ENCODE data around the gene NOD1.

NOD1 gene

DNA sequence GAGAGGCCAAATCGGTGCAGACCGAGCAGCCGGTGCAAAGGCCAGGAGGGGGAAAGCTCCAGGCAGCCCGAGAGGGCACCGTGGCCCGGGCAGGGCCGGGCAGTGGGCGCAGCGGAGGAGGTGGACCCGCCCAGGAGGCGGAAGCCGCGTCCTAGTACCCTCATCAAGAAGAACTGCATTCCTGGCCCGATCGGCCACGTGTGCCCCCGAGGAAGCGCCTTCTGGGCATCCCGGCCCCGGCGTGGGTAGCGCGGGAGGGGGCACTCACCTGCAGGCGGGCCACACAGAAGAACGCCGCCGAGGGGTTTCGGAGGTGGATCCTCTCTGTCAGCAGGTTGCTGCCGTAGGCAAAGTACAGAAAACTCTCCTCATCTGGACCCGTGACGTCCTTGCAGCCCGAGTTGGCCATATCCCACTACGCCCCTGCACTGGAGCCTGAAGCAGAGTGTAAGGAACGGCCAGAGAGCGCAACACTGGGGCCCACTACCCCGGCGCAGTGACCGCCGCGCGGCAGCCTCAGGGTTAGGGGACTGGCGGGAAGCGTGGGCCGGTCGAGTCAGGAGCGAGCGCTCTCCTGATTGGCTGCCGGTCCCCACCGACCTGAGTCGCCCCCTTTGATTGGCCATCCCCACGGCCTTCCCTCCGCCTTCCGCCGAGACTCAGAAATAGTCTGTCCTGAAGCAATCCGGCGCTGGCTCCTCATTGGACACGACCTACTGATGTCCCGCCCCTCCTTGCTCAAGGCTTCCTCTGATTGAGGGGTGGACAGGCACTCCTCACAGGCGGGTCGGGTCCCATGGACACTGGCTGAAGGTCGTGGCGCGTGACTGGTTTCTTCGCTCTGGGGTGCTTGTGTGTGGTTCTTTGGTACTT is 26.0 kb upstream of the NOD1 start, which contains the start of gene GGCT (continued):
- TF ChIP-seq, protein P1, sequence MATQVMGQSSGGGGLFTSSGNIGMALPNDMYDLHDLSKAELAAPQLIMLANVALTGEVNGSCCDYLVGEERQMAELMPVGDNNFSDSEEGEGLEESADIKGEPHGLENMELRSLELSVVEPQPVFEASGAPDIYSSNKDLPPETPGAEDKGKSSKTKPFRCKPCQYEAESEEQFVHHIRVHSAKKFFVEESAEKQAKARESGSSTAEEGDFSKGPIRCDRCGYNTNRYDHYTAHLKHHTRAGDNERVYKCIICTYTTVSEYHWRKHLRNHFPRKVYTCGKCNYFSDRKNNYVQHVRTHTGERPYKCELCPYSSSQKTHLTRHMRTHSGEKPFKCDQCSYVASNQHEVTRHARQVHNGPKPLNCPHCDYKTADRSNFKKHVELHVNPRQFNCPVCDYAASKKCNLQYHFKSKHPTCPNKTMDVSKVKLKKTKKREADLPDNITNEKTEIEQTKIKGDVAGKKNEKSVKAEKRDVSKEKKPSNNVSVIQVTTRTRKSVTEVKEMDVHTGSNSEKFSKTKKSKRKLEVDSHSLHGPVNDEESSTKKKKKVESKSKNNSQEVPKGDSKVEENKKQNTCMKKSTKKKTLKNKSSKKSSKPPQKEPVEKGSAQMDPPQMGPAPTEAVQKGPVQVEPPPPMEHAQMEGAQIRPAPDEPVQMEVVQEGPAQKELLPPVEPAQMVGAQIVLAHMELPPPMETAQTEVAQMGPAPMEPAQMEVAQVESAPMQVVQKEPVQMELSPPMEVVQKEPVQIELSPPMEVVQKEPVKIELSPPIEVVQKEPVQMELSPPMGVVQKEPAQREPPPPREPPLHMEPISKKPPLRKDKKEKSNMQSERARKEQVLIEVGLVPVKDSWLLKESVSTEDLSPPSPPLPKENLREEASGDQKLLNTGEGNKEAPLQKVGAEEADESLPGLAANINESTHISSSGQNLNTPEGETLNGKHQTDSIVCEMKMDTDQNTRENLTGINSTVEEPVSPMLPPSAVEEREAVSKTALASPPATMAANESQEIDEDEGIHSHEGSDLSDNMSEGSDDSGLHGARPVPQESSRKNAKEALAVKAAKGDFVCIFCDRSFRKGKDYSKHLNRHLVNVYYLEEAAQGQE (tag by site-specific recombination; IDR thresholded peaks at IDR 0.05): no peak
- TF ChIP-seq, protein P2, sequence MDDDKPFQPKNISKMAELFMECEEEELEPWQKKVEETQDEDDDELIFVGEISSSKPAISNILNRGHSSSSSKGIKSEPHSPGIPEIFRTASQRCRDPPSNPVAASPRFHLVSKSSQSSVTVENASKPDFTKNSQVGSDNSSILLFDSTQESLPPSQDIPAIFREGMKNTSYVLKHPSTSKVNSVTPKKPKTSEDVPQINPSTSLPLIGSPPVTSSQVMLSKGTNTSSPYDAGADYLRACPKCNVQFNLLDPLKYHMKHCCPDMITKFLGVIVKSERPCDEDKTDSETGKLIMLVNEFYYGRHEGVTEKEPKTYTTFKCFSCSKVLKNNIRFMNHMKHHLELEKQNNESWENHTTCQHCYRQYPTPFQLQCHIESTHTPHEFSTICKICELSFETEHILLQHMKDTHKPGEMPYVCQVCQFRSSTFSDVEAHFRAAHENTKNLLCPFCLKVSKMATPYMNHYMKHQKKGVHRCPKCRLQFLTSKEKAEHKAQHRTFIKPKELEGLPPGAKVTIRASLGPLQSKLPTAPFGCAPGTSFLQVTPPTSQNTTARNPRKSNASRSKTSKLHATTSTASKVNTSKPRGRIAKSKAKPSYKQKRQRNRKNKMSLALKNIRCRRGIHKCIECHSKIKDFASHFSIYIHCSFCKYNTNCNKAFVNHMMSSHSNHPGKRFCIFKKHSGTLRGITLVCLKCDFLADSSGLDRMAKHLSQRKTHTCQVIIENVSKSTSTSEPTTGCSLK (tag by site-specific recombination; IDR thresholded peaks at IDR 0.05): no peak
- peak; percentile 62 for TF ChIP-seq EGR2 (tag by site-specific recombination; IDR thresholded peaks at IDR 0.05; ENCODE audit: low read depth)
- TF ChIP-seq, protein P3, sequence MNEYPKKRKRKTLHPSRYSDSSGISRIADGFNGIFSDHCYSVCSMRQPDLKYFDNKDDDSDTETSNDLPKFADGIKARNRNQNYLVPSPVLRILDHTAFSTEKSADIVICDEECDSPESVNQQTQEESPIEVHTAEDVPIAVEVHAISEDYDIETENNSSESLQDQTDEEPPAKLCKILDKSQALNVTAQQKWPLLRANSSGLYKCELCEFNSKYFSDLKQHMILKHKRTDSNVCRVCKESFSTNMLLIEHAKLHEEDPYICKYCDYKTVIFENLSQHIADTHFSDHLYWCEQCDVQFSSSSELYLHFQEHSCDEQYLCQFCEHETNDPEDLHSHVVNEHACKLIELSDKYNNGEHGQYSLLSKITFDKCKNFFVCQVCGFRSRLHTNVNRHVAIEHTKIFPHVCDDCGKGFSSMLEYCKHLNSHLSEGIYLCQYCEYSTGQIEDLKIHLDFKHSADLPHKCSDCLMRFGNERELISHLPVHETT (tag by site-specific recombination; IDR thresholded peaks at IDR 0.05): no peak
- TF ChIP-seq ZNF24 (tag by site-specific recombination; IDR thresholded peaks at IDR 0.05): no peak
- TF ChIP-seq, protein P4, sequence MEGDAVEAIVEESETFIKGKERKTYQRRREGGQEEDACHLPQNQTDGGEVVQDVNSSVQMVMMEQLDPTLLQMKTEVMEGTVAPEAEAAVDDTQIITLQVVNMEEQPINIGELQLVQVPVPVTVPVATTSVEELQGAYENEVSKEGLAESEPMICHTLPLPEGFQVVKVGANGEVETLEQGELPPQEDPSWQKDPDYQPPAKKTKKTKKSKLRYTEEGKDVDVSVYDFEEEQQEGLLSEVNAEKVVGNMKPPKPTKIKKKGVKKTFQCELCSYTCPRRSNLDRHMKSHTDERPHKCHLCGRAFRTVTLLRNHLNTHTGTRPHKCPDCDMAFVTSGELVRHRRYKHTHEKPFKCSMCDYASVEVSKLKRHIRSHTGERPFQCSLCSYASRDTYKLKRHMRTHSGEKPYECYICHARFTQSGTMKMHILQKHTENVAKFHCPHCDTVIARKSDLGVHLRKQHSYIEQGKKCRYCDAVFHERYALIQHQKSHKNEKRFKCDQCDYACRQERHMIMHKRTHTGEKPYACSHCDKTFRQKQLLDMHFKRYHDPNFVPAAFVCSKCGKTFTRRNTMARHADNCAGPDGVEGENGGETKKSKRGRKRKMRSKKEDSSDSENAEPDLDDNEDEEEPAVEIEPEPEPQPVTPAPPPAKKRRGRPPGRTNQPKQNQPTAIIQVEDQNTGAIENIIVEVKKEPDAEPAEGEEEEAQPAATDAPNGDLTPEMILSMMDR (tag by site-specific recombination; IDR thresholded peaks at IDR 0.05): no peak
- TF ChIP-seq HOXA7 (CRISPR knock-in tag; IDR thresholded peaks at IDR 0.05; ENCODE audit: borderline replicate concordance): no peak
- TF ChIP-seq ZNF202 (tag by site-specific recombination; IDR thresholded peaks at IDR 0.05; ENCODE audit: borderline replicate concordance): no peak
- TF ChIP-seq, protein P5, sequence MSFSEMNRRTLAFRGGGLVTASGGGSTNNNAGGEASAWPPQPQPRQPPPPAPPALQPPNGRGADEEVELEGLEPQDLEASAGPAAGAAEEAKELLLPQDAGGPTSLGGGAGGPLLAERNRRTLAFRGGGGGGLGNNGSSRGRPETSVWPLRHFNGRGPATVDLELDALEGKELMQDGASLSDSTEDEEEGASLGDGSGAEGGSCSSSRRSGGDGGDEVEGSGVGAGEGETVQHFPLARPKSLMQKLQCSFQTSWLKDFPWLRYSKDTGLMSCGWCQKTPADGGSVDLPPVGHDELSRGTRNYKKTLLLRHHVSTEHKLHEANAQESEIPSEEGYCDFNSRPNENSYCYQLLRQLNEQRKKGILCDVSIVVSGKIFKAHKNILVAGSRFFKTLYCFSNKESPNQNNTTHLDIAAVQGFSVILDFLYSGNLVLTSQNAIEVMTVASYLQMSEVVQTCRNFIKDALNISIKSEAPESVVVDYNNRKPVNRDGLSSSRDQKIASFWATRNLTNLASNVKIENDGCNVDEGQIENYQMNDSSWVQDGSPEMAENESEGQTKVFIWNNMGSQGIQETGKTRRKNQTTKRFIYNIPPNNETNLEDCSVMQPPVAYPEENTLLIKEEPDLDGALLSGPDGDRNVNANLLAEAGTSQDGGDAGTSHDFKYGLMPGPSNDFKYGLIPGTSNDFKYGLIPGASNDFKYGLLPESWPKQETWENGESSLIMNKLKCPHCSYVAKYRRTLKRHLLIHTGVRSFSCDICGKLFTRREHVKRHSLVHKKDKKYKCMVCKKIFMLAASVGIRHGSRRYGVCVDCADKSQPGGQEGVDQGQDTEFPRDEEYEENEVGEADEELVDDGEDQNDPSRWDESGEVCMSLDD (tag by site-specific recombination; IDR thresholded peaks at IDR 0.05): no peak
- TF ChIP-seq ZXDB (tag by site-specific recombination; IDR thresholded peaks at IDR 0.05): peak; percentile 72; the same call in 1 of the 2 replicates
- TF ChIP-seq ZNF660 (tag by site-specific recombination; IDR thresholded peaks at IDR 0.05): 0 out of 2 replicates have a peak, but pooled peaks have one; percentile 10
- peak; percentile 73 for TF ChIP-seq ZBTB8A (tag by site-specific recombination; IDR thresholded peaks at IDR 0.05)
- TF ChIP-seq ZIC2 (tag by site-specific recombination; IDR thresholded peaks at IDR 0.05): 0 out of 2 replicates have a peak, but pooled peaks have one; percentile 31
- TF ChIP-seq ZNF555 (tag by site-specific recombination; conservative IDR thresholded peaks at IDR 0.05): no peak
- TF ChIP-seq ZNF776 (tag by site-specific recombination; IDR thresholded peaks at IDR 0.05; ENCODE audit: borderline replicate concordance): no peak
- no peak for TF ChIP-seq ZNF292 (tag by site-specific recombination; IDR thresholded peaks at IDR 0.05; ENCODE audit: borderline replicate concordance, low read depth)
- TF ChIP-seq, protein P6, sequence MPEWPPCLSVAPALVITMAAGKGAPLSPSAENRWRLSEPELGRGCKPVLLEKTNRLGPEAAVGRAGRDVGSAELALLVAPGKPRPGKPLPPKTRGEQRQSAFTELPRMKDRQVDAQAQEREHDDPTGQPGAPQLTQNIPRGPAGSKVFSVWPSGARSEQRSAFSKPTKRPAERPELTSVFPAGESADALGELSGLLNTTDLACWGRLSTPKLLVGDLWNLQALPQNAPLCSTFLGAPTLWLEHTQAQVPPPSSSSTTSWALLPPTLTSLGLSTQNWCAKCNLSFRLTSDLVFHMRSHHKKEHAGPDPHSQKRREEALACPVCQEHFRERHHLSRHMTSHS (tag by site-specific recombination; IDR thresholded peaks at IDR 0.05): no peak
- peak; percentile 42; the same call in 1 of the 2 replicates for TF ChIP-seq SCRT2 (tag by site-specific recombination; IDR thresholded peaks at IDR 0.05)
- TF ChIP-seq ZNF560 (tag by site-specific recombination; IDR thresholded peaks at IDR 0.05; ENCODE audit: borderline replicate concordance): no peak
- no peak for TF ChIP-seq REPIN1 (tag by site-specific recombination; IDR thresholded peaks at IDR 0.05; ENCODE audit: low read depth)
- no peak for TF ChIP-seq KLF7 (tag by site-specific recombination; IDR thresholded peaks at IDR 0.05; ENCODE audit: borderline replicate concordance)
- no peak for TF ChIP-seq ZNF132 (tag by site-specific recombination; IDR thresholded peaks at IDR 0.05; ENCODE audit: borderline replicate concordance)
- no peak for TF ChIP-seq ZNF266 (tag by site-specific recombination; IDR thresholded peaks at IDR 0.05; ENCODE audit: low read depth)
- TF ChIP-seq ZNF521 (tag by site-specific recombination; IDR thresholded peaks at IDR 0.05): no peak
- no peak for TF ChIP-seq ZNF37A (tag by site-specific recombination; IDR thresholded peaks at IDR 0.05)
- TF ChIP-seq PRDM1 (tag by site-specific recombination; IDR thresholded peaks at IDR 0.05): no peak
- TF ChIP-seq GLIS2 (tag by site-specific recombination; IDR thresholded peaks at IDR 0.05): peak; percentile 31; the same call in 1 of the 2 replicates

Data from HEK293 (cell line).